Fibroblast of lung (primary cell): ENCODE data around the gene PDZK1.
"Not testable (repeated sequence)": the region's sequence is repeated elsewhere in the genome, so short reads cannot be mapped to it uniquely, and the experiment has no call there.

Experiments
- CTCF ChIP-seq, 2 donors: IDR thresholded peaks in 1 of 2; conservative IDR thresholded peaks in 1 of 2; 1 replicate in 1 of 2; 2 replicates in 1 of 2; pipeline ENCODE4 v1.5.1; 2011 to 2012; ENCODE audit warnings: low read length in 2 of 2, control low read depth in 1 of 2, inconsistent platforms in 1 of 2, low read depth in 1 of 2, mild to moderate bottlenecking in 1 of 2
- EZH2 ChIP-seq: IDR thresholded peaks from 2 replicates; pipeline ENCODE4 v1.5.1; 2012; ENCODE audit warnings: low read length, control low read depth, mild to moderate bottlenecking; ENCODE audit errors: missing control alignments

GRCh38 chr1:145662502-145662901, 44.7 kb downstream of the PDZK1 start:
- TF ChIP-seq CTCF (conservative IDR thresholded peaks at IDR 0.05 in 1 of 2, IDR thresholded peaks at IDR 0.05 in 1 of 2; ENCODE audit: low read depth in 1 of 2, low read length in 2 of 2); EZH2: not testable (repeated sequence)
